ENCODE measurements around the gene SLC38A6. TPM values are rescaled to one million over a fixed set of nuclear protein-coding genes. Genes with fewer than 3 reads are reported as not detected.
A peak's percentile ranks its signal among the peaks of the same experiment; 100 is the strongest.

SLC38A6 gene
- total and polyA plus RNA-seq, 10 of the 15 experiments (the other 5 are each of a cell fraction or from before 2014, with no cell fraction given) = 2.0 to 7.0 (median 3.7) TPM

- Histone ChIP-seq H3K27ac (ENCODE audit: control insufficient read depth, insufficient read depth) (no peak overlapping the region), H3K4me1 (ENCODE audit: control insufficient read depth, insufficient read depth, low read length) (peaks cover 13% of the 10 kb centered on the region), H3K36me3 (ENCODE audit: control insufficient read depth in 2 of 2, insufficient read depth in 2 of 2, low read length in 1 of 2) (no peaks in the 10 kb centered on the region), H3K79me2 (ENCODE audit: control insufficient read depth, insufficient read depth, low read length) (no peaks in the 10 kb centered on the region), H3K27me3 (replicated peaks in 1 of 2; ENCODE audit: control insufficient read depth in 2 of 2, insufficient read depth in 2 of 2, low read length in 1 of 2) (no peaks in the 10 kb centered on the region), H3K4me2 (ENCODE audit: control insufficient read depth, insufficient read depth) (peak overlapping the region; percentile 38), H4K20me1 (ENCODE audit: control insufficient read depth, insufficient read depth) (no peaks in the 10 kb centered on the region), H2AFZ (ENCODE audit: control insufficient read depth, low read depth, low read length) (0 out of 2 replicates have a peak overlapping the region, but pooled peaks have one; percentile 17), H3K9ac (ENCODE audit: control insufficient read depth, insufficient read depth, low read length) (no peak overlapping the region), H3K9me3 (replicated peaks; ENCODE audit: control insufficient read depth, insufficient read depth, low read length) (no peaks in the 10 kb centered on the region), H3K4me3 (no peak overlapping the region)
- intact Hi-C loops (cut with micrococcal nuclease; ENCODE audit: unreplicated experiment) = no loop called here
- ChIA-PET SMC1A (ENCODE audit: uncharacterized antibody, unreplicated experiment) (interaction anchor here (1.1 to 2.0 kb wide), 4 partner anchors 10 to 161 kb away, joined by 3 to 5 read pairs (median 4); no protein-coding TSS in a partner anchor), POLR2A (no interaction called here), CTCF (interaction anchor here (1.1 kb wide), 1 partner anchor 18 kb away, joined by 3 read pairs; no protein-coding TSS in a partner anchor), RAD21 (ENCODE audit: unreplicated experiment) (interaction anchor here (0.8 to 1.0 kb wide), 2 partner anchors 10 to 86 kb away, joined by 3 read pairs; no protein-coding TSS in a partner anchor)
- no peak for DNase-seq (ENCODE audit: low read depth, low spot score)
- BruUV-seq (replicated peaks) = no TSS peak
- ATAC-seq = peak; percentile 82
- in situ Hi-C loops (cut with MboI) = no loop called here
- 13% methylated on average over 7 of the region's 7 CpGs for WGBS (ENCODE audit: insufficient coverage, insufficient replicate concordance, low lambda C conversion rate, missing lambda C conversion rate)
- TF ChIP-seq NFYB (IDR thresholded peaks at IDR 0.05; ENCODE audit: insufficient read depth, low read depth, low read length) = no peak
- TF ChIP-seq IKZF1 (conservative IDR thresholded peaks at IDR 0.05) = peak; percentile 35; the same call in 1 of the 2 replicates
- no peak for TF ChIP-seq SP1 (IDR thresholded peaks at IDR 0.05; ENCODE audit: low read depth, low read length)
- peak; percentile 14; the same call in 1 of the 2 replicates for TF ChIP-seq SMC3 (IDR thresholded peaks at IDR 0.05; ENCODE audit: borderline replicate concordance, low read length)
- TF ChIP-seq NR2C2 (IDR thresholded peaks at IDR 0.05; ENCODE audit: borderline replicate concordance, control insufficient read depth, insufficient read length, low read depth) = no peak
- 0 out of 3 replicates have a peak, but pooled peaks have one; percentile 32 for TF ChIP-seq POU2F2 (IDR thresholded peaks at IDR 0.05; ENCODE audit: borderline replicate concordance, low read depth, low read length)
- peak; percentile 9 for TF ChIP-seq MEF2B (IDR thresholded peaks at IDR 0.05; ENCODE audit: partially characterized antibody, poor library complexity, severe bottlenecking)
- TF ChIP-seq GATAD2B (conservative IDR thresholded peaks at IDR 0.05; ENCODE audit: low read depth) = no peak
- TF ChIP-seq MTA2 (IDR thresholded peaks at IDR 0.05; ENCODE audit: low read depth) = 0 out of 2 replicates have a peak, but pooled peaks have one; percentile 14
- TF ChIP-seq PAX5 (IDR thresholded peaks at IDR 0.05; ENCODE audit: borderline replicate concordance, low read depth, low read length) = peak; percentile 16; the same call in 1 of the 2 replicates
- peak in 1 of 2 experiments; percentile 35; a peak in 1 of 4 replicates for TF ChIP-seq IKZF2 (IDR thresholded peaks at IDR 0.05)
- peak; percentile 27 for FAIRE-seq
Measured at GRCh38 chr14:61090432-61091216, 109.6 kb downstream of the SLC38A6 start.
